NCI-H2227 (cell line): ENCODE data around the gene GAPDHS.
A peak's percentile ranks its signal among the peaks of the same experiment; 100 is the strongest.

Experiments used
- DNase-seq: peaks from one replicate; lab custom pipeline; 2025; ENCODE audit not compliant: unreplicated experiment; lab: John Stamatoyannopoulos, UW

GAPDHS gene

DNA sequence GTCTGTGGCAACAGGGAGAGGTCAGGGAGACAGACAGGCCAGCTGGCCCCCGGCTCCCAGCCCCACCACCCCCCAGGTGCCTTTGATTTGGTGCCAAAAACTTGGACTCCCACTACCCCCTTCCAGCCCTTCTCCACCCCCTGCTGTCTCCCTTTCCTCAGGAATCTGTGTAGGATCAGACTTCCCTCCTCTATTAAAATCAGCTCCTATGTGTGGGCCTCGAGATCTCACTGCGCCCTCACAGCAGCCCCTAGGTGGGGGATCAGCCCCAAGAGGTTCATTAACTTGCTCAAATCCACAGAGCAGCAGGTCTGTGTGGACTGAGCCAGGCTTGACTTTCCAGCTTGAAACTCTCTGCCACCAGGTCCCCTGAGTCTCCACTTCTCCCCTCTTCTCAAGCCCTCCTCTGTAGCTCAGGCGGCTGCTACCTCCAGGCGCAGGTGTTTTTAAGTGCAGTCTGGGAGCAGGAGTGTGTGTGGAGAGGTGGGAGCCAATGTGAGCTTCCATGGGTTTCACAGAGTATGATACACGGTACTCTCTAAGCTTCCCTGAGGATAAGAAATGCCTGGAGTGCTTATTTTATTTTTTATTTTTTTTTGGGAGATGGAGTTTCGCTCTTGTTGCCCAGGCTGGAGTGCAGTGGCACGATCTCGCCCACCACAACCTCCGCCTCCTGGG is 1.7 kb downstream of the GAPDHS start:
- no peak for DNase-seq

DNA sequence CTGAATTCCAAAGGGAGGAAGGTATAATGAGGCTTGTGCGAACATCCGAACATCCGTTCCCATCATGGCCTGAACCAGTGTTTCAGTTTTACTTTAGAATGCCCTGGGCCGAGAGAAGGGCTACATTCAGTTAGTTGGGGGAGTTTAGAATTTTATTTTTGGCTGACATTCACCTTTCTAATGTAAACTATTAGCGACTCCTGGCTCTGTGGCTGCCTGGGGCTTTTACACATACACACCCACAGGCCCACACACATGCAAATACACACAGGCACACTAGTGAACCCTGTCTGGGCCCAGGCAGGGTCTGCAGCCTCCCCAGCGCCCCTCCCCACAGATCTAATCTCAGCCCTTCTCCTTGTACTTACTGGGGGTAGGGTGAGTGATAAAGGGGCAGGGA is 6.1 kb downstream of the GAPDHS start:
- DNase-seq: no peak

DNA sequence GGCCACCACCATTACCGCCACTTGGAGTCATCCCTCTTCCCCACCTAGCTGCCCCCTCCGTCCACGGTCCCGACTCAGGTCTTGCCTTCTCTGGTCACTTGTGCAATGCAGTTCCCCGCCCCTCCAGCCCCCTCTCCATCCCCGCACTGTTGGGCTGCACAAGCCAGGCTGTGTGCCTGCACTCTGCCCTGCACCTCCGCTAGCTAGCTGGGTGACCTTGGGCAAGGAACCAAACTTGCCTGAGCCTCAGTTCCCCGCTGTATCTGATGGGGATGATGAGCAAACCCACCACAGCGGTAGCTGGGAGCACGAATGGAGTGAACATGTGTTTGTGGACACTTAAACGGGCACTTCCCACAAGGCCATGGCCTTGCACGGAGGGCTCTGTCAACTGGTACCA is 6.6 kb downstream of the GAPDHS start:
- DNase-seq: no peak

DNA sequence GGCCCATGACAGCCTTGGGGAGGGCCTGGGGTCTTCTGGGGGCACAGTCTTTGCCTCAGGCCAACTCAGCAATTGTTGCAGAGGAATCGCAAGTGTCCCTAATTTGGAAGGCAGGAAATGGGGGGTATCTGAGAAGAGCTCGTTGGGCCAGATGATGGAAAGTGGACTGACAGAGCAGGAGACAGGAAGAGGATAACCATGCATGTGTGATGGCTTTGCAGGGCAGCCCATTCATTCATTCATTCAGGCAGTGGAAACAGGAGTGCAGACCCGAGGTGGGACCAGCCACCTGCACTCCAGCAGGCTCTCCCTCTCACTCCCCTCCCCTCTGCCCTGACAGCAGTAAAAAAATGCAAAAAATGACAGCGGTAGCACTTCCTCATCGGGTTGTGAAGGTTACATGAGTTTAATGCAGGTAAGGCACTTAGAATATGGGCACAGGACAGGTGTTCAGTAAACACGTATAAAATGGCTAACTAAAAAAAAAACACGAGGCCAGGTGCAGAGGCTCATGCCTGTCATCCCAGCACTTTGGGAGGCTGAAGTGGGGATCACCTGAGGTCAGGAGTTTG is 7.2 kb downstream of the GAPDHS start:
- no peak for DNase-seq

DNA sequence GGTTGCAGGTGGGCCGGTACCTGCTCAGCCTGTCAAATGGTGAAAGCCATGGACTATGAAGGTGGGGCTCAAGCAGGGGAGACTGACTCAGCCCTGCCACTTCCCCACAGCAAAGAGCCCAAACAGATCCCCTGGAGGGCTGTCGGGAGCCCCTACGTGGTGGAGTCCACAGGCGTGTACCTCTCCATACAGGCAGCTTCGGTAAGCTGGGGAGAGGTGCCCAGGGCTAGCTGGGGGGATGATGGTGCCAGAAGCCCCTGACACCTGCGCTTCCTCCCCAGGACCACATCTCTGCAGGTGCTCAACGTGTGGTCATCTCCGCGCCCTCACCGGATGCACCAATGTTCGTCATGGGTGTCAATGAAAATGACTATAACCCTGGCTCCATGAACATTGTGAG is 9.0 kb downstream of the GAPDHS start:
- DNase-seq: no peak

DNA sequence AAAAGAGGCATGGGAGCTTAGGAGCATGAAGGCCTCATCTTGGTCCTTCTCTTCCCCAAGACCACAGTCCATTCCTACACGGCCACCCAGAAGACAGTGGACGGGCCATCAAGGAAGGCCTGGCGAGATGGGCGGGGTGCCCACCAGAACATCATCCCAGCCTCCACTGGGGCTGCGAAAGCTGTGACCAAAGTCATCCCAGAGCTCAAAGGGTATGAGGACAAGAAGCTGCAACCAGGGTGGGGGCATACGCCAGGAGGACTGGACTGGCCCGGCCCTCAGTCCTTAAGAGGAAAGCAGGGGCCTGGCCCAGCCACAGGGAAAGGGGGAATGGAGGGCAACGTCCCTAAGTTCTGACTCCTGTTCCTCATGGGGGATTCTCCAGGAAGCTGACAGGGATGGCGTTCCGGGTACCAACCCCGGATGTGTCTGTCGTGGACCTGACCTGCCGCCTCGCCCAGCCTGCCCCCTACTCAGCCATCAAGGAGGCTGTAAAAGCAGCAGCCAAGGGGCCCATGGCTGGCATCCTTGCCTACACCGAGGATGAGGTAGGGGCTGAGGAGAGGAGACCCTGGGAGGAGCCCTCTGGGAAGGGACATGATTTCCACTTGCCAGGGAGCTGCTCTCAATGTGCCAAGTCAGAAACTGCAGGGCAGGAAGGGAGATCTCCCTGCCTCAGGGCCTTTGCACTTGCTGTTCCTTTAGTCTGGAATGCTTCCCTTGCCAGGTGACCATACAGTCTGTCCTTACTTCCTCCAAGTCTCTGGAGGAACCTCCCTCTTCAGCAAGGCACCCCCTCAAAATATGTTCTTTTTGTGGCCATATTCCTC is 10.2 kb downstream of the GAPDHS start:
- no peak for DNase-seq

DNA sequence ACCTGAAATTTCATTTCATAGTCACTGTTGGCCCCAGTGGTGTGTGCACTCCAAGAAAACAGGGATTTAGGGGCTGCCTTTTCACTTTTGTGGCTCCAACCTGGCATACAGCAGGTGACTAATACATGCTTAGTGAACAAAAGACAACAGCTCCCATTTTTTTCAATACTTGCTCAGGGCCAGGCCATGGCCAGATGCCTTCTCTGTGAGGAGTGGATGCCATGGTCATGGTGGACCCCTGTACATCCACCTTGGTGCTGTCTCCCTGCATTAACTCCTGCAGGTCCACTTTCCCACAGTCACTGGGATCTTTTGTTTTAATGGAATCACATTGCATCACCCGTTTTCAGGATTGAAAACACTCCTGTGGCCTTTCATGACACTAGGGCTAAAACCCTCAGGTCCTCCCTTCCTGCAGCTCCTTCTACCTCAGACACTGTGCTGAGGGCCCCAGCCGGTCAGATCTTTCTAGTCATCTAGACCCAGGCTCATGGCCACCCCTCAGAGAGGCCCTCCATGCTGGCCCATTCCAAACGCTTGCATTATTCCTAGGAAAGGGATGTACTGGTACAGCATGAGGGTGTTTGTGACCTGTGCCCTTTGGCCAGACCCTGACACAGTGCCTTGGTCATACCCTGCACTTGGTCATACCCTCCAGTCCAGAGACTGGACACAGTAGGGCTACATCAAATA is 11.0 kb downstream of the GAPDHS start:
- DNase-seq: no peak

DNA sequence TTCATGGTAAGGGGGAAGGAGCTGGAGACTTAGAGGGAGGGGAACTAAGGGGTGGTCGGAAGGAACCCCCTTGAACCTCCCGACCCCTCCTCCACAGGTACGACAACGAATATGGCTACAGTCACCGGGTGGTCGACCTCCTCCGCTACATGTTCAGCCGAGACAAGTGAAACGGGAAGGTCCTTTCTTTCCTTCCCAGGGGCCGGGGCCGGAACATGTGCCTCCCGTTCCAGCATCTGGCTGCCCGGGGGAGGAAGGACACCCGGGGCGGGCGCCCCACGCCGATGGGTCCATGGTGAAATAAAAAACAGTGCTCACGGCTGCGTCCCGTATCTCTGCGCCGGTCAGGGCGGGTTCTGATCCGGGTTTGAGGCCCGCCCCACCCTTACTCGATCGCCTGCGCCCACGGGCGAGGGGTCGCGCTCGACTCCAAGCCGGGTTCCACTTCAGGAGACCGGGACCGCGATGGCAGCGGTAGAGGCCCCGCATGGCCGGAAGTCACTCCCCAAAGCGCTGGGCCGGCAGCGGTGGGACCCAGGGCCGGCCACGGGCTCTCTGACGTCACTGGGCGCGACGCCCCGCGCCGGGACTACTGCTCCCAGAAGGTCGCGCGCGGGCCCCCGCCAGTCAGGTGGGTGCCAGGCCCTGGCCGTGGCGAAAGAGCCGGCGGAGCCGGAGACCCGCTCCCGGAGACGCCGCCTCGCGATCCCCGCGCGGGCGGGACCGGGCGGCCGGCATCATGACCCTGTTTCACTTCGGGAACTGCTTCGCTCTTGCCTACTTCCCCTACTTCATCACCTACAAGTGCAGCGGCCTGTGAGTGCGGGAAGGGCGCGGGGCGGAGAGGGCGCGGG is 12.0 kb downstream of the GAPDHS start, which contains the start of gene TMEM147:
TMEM147 (plus strand) TSS at position 626 of the 854 bp plus-strand sequence; CDS start at position 740, 114 bp downstream.
- DNase-seq: peak; percentile 100

DNA sequence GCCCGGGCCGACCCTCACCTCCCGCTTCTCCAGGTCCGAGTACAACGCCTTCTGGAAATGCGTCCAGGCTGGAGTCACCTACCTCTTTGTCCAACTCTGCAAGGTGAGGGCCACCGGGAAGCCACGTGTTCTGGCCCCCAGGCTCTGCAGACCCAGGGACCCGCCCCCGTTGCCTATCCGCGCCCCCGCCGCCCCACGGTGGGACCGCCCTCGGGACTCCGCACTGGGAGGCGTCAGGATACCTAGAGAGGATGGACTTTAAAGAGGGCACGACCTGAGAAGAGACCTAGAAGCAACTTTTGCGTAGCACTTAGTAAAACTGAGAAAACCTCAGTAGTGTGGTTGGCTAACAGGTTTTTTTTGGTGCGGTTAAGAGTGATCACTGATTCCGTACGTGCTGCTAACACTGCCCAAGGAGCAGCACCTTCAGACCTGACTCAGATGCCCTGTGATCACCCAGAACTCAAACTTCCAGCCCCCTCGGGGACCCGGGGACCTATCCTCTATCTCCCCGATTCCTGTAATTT is 12.7 kb downstream of the GAPDHS start:
- peak; percentile 89 for DNase-seq

DNA sequence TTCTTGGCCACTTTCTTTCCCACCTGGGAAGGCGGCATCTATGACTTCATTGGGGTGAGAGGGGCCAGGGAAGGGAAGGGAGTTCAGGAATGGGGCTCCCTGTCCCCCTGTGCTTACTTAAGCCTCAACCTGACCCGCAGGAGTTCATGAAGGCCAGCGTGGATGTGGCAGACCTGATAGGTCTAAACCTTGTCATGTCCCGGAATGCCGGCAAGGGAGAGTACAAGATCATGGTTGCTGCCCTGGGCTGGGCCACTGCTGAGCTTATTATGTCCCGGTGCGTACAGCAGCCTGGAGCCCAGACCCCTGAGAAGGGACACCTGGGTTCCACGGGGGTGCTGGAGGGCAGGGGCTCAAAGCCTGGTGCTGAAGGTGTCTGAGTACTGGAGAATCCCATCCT is 13.3 kb downstream of the GAPDHS start:
- no peak for DNase-seq

DNA sequence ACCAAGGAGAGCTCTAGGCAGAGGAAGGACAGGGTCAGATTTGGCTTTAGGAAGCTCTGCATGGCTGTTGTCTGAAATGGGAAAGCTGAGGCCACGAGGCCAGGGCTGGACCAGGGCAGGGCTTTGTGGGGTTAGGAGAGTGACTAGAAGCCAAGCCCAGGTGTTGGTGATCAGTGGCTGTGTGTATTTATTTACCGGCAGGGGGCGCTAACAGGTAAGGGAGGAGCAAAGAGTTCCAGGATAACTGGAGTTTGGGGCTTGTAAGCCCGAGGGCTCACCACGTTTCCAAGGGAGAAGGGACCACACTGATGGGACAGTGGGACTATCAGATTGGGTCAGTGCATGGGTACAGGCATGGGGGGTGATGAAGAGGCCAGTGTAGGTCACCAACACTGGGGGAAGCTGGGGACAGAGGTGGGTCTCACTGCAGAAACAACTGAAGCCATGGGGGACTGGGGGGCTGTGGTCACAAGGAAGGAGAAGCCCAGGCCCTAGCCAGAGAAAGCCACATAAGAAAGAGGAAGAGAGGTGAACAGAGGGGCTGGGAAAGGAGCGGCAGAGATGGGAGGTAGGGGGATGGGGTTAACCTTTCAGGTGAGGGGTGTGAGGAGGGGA is 16.0 kb downstream of the GAPDHS start:
- peak; percentile 98 for DNase-seq

DNA sequence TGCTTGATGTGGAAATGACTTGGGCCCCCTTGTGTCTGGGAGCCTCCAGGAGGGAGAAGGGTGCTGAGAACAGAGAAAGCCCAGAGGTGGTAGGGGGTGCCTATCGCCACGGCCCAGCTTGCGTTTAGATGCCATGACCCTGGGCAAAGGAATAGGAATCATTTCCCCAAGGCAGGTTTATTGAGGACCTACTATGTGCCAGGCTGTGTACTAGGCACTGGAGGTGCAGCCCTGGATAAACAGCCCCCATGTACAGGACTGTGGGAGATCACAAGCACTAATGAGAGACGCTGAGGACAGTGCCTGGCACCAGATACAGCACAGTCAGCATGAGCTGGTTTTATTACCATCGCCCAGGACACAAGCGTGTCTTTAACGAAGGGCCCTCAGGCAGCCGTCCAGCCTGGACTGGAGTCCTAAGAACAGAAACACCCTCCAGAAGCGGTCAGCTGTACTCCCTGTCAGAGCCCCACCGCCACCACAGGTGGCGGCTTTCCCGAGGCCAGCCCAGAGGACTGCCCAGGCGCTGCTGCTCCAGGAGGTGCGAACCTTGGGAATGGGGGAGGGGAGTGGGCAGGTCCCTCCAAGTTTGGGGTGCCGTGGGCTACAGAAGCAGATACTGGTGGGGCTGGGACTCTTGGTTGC is 16.7 kb downstream of the GAPDHS start:
- no peak for DNase-seq

DNA sequence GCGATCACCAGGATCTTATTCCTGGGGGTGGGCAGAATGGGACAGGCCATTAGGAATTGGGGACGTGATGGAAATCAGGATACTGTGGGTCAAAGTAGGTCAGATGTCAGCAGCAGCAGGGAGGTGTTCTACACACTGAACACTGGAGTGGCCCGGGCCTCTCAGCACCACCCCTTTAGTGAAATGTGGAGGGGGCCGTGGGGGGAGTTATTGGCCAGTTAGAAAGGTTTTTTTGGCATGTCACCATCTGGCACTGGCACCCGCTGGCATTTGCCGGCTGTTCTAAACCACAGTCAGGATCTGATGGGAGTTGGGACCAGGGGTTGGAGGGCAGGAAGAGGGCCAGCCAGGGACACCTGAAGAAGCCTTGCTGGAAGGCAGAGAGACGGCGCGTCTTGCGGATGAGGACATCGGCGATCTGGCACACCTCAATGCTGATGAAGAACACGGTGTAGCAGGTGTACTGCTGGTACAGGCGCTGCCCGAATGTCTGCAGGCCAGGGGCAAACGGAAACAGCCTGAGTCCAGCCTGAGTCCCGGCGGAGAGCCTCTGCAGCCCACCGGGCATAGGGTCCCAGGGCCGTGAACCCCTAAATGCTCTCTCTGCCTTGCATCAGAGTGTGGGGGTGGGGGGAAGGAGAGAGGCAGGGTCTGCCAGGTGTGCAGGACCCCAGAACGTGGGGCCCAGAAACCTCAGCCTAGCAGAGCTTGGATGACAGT is 18.0 kb downstream of the GAPDHS start:
- no peak for DNase-seq

DNA sequence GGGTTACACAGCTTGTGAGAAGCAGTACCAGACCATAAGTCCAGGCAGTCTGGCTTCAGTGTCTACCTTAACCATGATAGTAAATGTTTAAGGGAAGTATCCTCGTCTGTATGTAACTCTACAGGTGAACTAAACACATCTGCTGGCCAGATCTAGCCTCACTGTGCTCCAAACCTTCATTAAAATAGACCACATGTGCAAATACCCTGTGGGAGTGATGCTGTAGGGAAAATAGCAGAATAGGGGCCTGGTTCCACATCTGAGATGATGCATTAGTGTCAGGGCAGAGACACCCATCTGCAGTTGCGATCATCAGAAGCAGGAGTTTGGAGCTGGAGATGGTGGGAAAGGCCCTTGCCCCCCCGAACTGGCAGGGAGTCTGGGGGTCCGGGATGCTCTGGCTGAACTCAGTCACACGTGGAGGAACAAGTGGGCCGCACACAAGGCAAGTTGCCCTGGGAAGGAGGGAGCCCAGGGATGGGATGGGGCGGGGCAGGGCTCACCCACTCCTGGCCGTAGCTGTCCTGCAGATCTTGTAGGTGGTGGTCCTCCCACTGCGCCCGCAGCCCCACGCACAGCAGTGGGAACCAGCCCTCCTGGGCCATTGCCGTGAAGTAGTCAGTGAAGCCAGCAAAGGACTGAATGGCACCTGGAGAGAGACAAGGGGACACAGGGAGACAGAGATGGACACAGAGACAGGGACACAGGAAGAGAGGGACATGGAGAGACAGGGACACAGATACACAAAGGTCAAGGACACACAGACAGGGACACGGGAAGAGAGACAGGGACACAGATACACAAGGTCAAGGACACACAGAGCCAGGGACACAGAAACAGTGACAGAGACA is 19.5 kb downstream of the GAPDHS start:
- DNase-seq: no peak

DNA sequence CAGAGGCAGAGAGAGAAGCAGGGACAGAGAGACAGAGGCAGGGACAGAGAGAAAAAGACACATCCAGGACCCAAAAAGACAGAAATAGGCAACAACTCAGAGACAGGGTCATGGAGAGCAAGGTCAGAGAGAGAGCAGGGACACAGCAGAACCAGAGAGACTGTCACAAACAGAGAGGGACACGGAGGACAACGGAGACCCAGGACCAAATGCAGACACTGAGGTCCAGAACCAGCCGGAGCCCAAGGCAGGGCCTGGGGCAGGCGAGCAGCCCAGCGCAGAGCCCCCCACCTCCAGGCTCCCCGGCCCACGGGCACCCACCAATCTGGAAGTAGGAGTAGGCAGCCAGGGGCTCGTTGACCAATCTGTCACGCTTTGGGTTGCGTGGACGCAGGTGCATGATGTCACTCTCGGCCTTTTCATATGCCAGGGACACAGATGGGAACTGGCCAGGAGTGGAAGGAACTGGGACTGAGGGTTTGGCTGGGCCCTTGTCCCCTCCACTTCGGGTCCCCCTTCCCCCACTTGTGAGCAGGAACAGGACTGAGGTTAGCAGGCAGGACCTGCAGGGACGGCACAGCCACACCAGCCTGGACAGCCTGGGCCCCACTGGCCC is 20.2 kb downstream of the GAPDHS start:
- no peak for DNase-seq

DNA sequence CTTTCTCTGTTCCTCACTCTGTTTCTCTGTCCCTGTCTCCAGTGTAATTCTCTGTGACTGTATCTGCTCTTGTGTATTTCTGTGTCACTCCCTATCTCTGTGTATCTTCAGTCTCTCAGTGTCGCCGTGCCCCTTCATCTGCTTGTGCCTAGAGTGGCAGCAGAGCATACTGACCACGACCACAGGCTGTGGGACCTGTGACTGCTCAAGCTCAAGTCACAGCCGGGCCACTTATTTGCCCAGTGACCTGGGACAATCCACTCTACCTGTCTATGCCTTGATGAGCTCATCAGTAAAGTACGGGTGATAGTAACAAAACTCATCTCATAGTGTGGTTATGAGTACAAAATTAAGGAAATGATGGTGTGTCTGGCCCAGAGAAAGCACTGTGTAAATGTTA is 20.8 kb downstream of the GAPDHS start:
- DNase-seq: no peak

DNA sequence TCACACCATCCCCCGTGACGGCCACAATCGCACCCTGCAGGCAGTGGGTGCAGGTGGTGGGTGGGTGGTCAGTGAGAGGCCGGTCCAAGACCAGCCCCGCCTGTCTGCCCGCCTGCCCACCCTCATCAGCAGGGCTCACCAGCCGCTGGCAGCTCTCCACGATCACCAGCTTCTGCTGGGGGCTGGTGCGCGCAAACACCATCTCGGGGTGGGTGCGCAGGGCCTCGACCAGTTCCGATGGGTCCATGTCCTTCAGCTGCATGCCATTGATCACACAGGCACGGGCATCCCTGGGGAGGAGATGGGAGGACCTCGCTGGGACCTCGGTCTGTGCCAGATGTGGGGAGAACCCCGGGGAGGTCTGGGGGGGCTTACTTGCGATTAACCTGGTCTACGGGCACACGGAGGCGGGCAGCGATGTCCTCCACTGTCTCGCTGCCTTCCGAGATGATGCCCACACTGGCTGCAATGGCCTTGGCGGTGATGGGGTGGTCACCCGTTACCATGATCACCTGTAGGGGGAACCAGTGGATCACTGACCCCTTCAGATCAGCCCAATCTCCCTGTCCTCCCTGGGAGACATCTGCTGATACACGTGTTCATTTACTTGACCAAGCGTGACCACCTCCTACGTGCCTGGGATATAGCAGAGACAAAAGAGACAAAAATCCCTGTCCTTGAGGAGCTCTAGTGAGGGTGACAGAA is 22.2 kb downstream of the GAPDHS start:
- peak; percentile 58 for DNase-seq
